Endothelial cell (in vitro differentiated cells): ENCODE measurements around the gene CRYBA2. TPM values are rescaled to one million over a fixed set of nuclear protein-coding genes. Genes with fewer than 3 reads are reported as not detected.
A peak's percentile ranks its signal among the peaks of the same experiment; 100 is the strongest.

Source experiments
- DNase-seq: peaks from one replicate; pipeline ENCODE4 v3.0.0; 2021; ENCODE audit warnings: low spot score
- H3K27ac Mint-ChIP-seq: one replicate; pipeline ENCODE4 v1.8.0; 2021; ENCODE audit warnings: mixed read lengths, inconsistent platforms; ENCODE audit not compliant: unreplicated experiment
- H3K27me3 Mint-ChIP-seq: one replicate; pipeline ENCODE4 v1.8.0; 2021; ENCODE audit warnings: mild to moderate bottlenecking, moderate library complexity, mixed read lengths, inconsistent platforms; ENCODE audit not compliant: unreplicated experiment
- H3K36me3 Mint-ChIP-seq: one replicate; pipeline ENCODE4 v1.8.0; 2021; ENCODE audit warnings: mild to moderate bottlenecking, low read depth, mixed read lengths, inconsistent platforms; ENCODE audit not compliant: unreplicated experiment
- H3K4me1 Mint-ChIP-seq: one replicate; pipeline ENCODE4 v1.8.0; 2021; ENCODE audit warnings: mild to moderate bottlenecking, mixed read lengths, inconsistent platforms; ENCODE audit not compliant: unreplicated experiment
- H3K4me3 Mint-ChIP-seq: one replicate; pipeline ENCODE4 v1.8.0; 2021; ENCODE audit warnings: mild to moderate bottlenecking, mixed read lengths, inconsistent platforms; ENCODE audit not compliant: unreplicated experiment
- H3K9me3 Mint-ChIP-seq: one replicate; pipeline ENCODE4 v1.8.0; 2021; ENCODE audit warnings: mixed read lengths, inconsistent platforms; ENCODE audit not compliant: unreplicated experiment
- long read RNA-seq: library from polyadenylated mRNA; unstranded; transcript quantifications from one replicate; pipeline ENCODE4 v2.0.0, GENCODE V29; 2020; ENCODE audit not compliant: unreplicated experiment
- total RNA-seq: library from RNA; stranded (reverse); fragmentation: NEBNext Ultra II Directional; extraction: Animal tissue kit (Norgen Biotek cat#: 25700); gene quantifications from one replicate; pipeline ENCODE4 v1.2.1, GENCODE V29; 2021; ENCODE audit not compliant: unreplicated experiment
- TF ChIP-seq, protein P1 (sequence below): fragments of 200-600 bp; sonication (generic); IDR thresholded peaks from one replicate; pipeline ENCODE4 v1.5.0; 2021; ENCODE audit warnings: antibody characterized with exemption; ENCODE audit not compliant: unreplicated experiment

Gene CRYBA2, protein sequence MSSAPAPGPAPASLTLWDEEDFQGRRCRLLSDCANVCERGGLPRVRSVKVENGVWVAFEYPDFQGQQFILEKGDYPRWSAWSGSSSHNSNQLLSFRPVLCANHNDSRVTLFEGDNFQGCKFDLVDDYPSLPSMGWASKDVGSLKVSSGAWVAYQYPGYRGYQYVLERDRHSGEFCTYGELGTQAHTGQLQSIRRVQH
- not detected for total RNA-seq
- long read RNA-seq = 0 reads

DNA sequence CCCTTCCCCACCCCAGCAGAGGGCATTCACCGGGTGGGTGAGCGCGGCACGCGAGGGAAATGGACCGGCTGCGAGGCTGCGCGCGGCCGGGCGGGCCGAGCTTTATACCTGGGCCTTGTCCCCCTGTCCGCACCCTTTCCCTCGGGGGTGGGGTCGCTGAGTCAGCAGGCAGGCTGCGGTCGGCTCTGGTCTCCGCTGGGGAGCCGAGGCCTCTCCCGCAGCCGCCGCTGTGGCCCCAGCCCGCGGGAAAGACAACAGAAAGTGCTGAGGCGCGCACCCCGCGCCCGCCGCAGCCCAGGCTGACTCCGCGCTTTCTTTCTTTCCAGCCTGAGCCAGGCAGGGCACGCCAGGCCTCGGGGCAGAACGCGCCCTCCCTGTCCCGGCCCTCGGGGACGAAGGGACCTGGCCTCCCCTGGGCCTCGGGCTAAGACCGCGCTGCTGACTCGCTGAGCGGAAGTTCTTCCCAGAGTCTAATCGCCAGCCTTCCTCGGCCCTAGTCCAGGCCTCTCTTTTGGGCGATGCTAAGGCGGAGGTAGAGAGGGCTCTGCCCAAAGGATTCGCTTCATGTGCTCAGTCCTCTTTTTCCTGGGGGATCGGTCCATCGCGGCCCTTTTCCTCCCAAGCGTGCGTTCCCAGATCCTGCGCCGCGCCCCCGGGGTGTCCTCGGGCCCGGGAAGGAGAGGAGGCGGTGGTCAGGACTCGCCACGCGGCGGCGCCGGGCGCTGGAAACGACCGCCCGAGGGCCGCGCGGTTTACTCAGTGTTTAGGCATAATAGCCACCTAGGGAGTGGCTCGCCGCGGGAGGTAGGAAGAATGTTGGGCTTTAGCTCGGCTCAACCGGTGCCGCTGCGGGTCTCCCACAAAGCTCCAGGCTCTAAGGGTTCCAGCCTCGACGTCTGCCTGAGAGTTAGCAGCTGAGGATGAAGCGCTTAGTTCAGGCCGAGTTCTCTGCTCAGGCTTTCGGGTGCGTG, at the start of gene CRYBA2:
Gene CRYBA2, minus strand, starts transcription at position 78 of the 971 bp plus-strand sequence. CDS start 246 bp downstream, outside the sequence.
- H3K36me3 Mint-ChIP-seq = no peaks in the 10 kb centered on the region
- no peak within 1 kb of the TSS for H3K27ac Mint-ChIP-seq
- TF ChIP-seq, protein P1, sequence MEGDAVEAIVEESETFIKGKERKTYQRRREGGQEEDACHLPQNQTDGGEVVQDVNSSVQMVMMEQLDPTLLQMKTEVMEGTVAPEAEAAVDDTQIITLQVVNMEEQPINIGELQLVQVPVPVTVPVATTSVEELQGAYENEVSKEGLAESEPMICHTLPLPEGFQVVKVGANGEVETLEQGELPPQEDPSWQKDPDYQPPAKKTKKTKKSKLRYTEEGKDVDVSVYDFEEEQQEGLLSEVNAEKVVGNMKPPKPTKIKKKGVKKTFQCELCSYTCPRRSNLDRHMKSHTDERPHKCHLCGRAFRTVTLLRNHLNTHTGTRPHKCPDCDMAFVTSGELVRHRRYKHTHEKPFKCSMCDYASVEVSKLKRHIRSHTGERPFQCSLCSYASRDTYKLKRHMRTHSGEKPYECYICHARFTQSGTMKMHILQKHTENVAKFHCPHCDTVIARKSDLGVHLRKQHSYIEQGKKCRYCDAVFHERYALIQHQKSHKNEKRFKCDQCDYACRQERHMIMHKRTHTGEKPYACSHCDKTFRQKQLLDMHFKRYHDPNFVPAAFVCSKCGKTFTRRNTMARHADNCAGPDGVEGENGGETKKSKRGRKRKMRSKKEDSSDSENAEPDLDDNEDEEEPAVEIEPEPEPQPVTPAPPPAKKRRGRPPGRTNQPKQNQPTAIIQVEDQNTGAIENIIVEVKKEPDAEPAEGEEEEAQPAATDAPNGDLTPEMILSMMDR = no peak
- H3K27me3 Mint-ChIP-seq = peaks cover 46% of the 10 kb centered on the region
- H3K4me1 Mint-ChIP-seq = no peaks in the 10 kb centered on the region
- H3K4me3 Mint-ChIP-seq = no peak within 1 kb of the TSS
- no peaks in the 10 kb centered on the region for H3K9me3 Mint-ChIP-seq
- peak; percentile 18 for DNase-seq

DNA sequence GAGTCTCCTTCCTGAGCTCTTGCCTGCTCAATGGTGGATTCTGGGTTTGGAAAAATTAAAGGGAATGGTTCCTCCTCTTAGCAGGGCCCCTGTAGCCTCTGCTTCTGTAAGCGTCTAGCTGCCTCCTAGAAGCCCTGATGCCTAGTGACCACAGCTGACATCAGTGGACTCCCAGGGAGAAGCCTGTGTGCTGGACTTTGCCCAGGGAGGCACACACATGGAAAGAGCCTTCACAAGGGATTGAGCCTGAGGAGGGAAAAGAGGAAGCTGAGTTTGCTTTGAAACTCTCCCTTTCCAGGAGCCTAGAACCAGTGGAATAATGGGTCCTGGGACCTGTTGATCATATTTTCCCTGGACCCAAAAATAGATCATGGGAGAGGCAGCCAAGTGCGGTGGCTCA, 49.5 kb upstream of the CRYBA2 start:
- no peaks in the 10 kb centered on the region for H3K27me3 Mint-ChIP-seq
- peaks cover 14% of the 10 kb centered on the region for H3K4me1 Mint-ChIP-seq
- no peak overlapping the region for H3K4me3 Mint-ChIP-seq
- TF ChIP-seq, protein P1 = no peak
- no peaks in the 10 kb centered on the region for H3K9me3 Mint-ChIP-seq
- DNase-seq = no peak
- H3K36me3 Mint-ChIP-seq = no peaks in the 10 kb centered on the region
- H3K27ac Mint-ChIP-seq = no peak overlapping the region

DNA sequence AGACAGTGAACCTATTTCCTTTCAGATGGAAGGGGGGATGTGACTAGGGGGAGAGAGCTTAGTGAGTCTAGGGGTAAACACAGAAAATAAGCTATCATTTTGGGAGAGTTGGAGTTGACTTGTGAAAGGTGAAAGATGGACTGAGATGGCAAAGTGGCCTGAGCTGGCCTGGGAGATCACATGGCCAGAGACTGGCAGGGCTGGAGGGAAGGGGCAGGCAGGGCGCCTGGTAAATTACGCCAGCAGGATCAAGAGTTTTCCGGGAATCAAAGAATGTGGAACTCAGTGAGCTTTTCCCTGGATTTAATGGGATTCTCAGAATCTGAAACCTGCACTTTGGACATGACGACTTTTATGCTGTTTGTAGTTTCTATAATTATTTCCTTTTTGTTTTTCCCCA, 48.9 kb upstream of the CRYBA2 start:
- H3K9me3 Mint-ChIP-seq = no peaks in the 10 kb centered on the region
- DNase-seq = no peak
- no peaks in the 10 kb centered on the region for H3K27me3 Mint-ChIP-seq
- no peaks in the 10 kb centered on the region for H3K36me3 Mint-ChIP-seq
- H3K4me1 Mint-ChIP-seq = peaks cover 14% of the 10 kb centered on the region
- H3K4me3 Mint-ChIP-seq = peak overlapping the region; percentile 19
- TF ChIP-seq, protein P1 = no peak
- peak overlapping the region; percentile 24 for H3K27ac Mint-ChIP-seq

DNA sequence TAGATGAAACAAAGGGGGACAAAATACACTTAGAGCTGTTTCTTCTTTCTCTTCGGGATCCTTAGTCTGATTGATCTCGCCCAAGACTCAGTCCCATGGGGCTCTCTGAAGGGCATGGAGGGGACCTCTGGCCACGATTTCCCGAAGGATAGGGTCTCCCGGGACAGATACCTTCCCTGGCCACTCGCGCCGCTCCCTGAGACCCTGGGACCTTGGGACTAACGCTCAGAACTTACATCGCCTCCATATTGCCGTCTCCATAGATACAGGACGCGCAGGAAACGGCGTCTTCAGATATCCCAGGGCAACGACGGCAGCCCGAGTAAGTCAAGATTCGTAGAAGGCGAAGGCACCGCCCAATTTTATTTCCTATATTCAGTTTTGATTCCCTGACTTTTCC, 48.0 kb upstream of the CRYBA2 start, which contains the start of gene CFAP65:
Gene CFAP65, minus strand, starts transcription at position 265 of the 400 bp plus-strand sequence. CDS start 2,468 bp downstream, outside the sequence.
- H3K36me3 Mint-ChIP-seq = no peaks in the 10 kb centered on the region
- TF ChIP-seq, protein P1 = no peak
- H3K4me1 Mint-ChIP-seq = peaks cover 14% of the 10 kb centered on the region
- no peaks in the 10 kb centered on the region for H3K27me3 Mint-ChIP-seq
- H3K9me3 Mint-ChIP-seq = no peaks in the 10 kb centered on the region
- peak; percentile 64 for DNase-seq
- peak within 1 kb of the TSS; percentile 95 for H3K4me3 Mint-ChIP-seq
- H3K27ac Mint-ChIP-seq = peak within 1 kb of the TSS; percentile 57
